Measurements from ENCODE around the gene RFX5. TPM values are rescaled to one million over a fixed set of nuclear protein-coding genes. Genes with fewer than 3 reads are reported as not detected.

The RFX5 gene
- total and polyA plus RNA-seq, 9 of the 15 experiments (the other 6 are each of a cell fraction or from before 2014, with no cell fraction given) = 3.8 to 48.2 (median 32.2) TPM

DNA sequence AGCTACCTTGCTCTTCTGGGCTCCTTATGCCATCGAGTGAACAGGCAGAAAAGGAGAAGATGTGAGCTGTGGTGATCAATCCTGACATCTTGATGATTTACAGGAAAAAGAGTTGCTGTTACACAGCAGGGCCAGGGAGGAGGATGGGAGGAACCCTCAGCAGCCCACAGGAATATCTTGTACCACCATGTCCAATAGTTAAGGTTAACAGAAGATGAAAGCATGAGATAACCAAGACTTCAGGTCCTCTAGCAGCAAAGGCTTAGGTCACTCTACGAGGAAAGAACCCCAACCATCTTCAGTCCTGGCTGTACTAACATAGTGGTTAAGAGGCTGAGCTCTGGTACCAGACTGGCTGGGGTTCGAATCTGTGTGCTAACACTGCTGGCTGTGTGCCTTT is 37.5 kb upstream of the RFX5 start:
- H3K9me1 ChIP-seq (ENCODE audit: control insufficient read depth, insufficient read depth, low read length) = no peaks in the 10 kb centered on the region
- H3K27me3 ChIP-seq (ENCODE audit: control insufficient read depth in 2 of 2, insufficient read depth in 2 of 2, low read length in 2 of 2) = no peaks in the 10 kb centered on the region
- H3K9ac ChIP-seq (ENCODE audit: insufficient read depth in 1 of 2, low read depth in 2 of 2, low read length in 2 of 2) = no peak overlapping the region; a peak in 1 of 4 replicates
- peak in 3 of 4 experiments; percentile 30 to 73 (median 69) for DNase-seq (ENCODE audit: extremely low read depth in 1 of 4, low spot score in 3 of 4)
- peaks cover 14 to 21% of the 10 kb centered on the region in 2 experiments; a peak in 4 of 5 replicates for H3K4me1 ChIP-seq (replicated peaks in 1 of 2; ENCODE audit: control insufficient read depth in 2 of 2, insufficient read depth in 2 of 2, low read length in 2 of 2)
- CTCF ChIA-PET (ENCODE audit: low intra/inter-chr PET ratio) = no interaction called here
- 4% methylated on average over 3 of the region's 3 CpGs for WGBS (ENCODE audit: insufficient coverage, low coverage, missing lambda C conversion rate)
- no peaks in the 10 kb centered on the region for H3K79me2 ChIP-seq (ENCODE audit: control insufficient read depth, insufficient read depth, low read length)
- no peak overlapping the region for H3K27ac ChIP-seq (ENCODE audit: extremely low read depth, low read depth, low read length)
- BruUV-seq (replicated peaks) = no TSS peak
- intact Hi-C loops (cut with micrococcal nuclease) = loop anchor here (10.0 kb wide), 1 partner anchor 190 kb away; the partner anchor contains the start of genes PIP5K1A and VPS72
- peak; percentile 77 for ATAC-seq
- H4K20me1 ChIP-seq (replicated peaks; ENCODE audit: control insufficient read depth, insufficient read depth, low read length) = no peaks in the 10 kb centered on the region
- H2AFZ ChIP-seq (ENCODE audit: low read depth, low read length) = peak overlapping the region; percentile 45; the same call in 1 of the 2 replicates
- no peaks in the 10 kb centered on the region; the same call in 1 of the 2 replicates for H3K9me3 ChIP-seq (replicated peaks; ENCODE audit: control insufficient read depth, insufficient read depth, low read depth, low read length)
- peak overlapping the region; percentile 43; the same call in 1 of the 2 replicates for H3K4me2 ChIP-seq (ENCODE audit: insufficient read depth, low read length)
- H3K4me3 ChIP-seq = no peak overlapping the region
- H3K36me3 ChIP-seq (ENCODE audit: control insufficient read depth, insufficient read depth, low read length) = no peaks in the 10 kb centered on the region
- in situ Hi-C loops (cut with MboI) = no loop called here
- POLR2A ChIA-PET = interaction anchor here (0.5 to 1.6 kb wide), 7 partner anchors 10 to 353 kb away, joined by 3 to 5 read pairs (median 3); no protein-coding TSS in a partner anchor
- FAIRE-seq = peak; percentile 87
- TF ChIP-seq SLC30A9 (CRISPR knock-in tag; IDR thresholded peaks at IDR 0.05) (no peak), HOXB6 (CRISPR knock-in tag; IDR thresholded peaks at IDR 0.05; ENCODE audit: borderline replicate concordance) (no peak), HMGN3 (IDR thresholded peaks at IDR 0.05; ENCODE audit: borderline replicate concordance, extremely low read depth, insufficient read length, low read depth, low read length) (no peak), MEF2D (tag; conservative IDR thresholded peaks at IDR 0.05; ENCODE audit: low read depth) (no peak), POLR3A (IDR thresholded peaks at IDR 0.05; ENCODE audit: borderline replicate concordance, extremely low read depth, insufficient read depth, insufficient read length) (peak; percentile 49), BMI1 (IDR thresholded peaks at IDR 0.05; ENCODE audit: low read length) (no peak), NFE2L1 (tag; IDR thresholded peaks at IDR 0.05; ENCODE audit: borderline replicate concordance, low read depth) (no peak), TEAD4 (IDR thresholded peaks at IDR 0.05; ENCODE audit: low read length) (peak; percentile 65), TEAD4 (CRISPR knock-in tag; IDR thresholded peaks at IDR 0.05; ENCODE audit: borderline replicate concordance) (no peak), ZNF445 (CRISPR knock-in tag; IDR thresholded peaks at IDR 0.05; ENCODE audit: low read depth) (no peak)
- TF ChIP-seq, protein P1, sequence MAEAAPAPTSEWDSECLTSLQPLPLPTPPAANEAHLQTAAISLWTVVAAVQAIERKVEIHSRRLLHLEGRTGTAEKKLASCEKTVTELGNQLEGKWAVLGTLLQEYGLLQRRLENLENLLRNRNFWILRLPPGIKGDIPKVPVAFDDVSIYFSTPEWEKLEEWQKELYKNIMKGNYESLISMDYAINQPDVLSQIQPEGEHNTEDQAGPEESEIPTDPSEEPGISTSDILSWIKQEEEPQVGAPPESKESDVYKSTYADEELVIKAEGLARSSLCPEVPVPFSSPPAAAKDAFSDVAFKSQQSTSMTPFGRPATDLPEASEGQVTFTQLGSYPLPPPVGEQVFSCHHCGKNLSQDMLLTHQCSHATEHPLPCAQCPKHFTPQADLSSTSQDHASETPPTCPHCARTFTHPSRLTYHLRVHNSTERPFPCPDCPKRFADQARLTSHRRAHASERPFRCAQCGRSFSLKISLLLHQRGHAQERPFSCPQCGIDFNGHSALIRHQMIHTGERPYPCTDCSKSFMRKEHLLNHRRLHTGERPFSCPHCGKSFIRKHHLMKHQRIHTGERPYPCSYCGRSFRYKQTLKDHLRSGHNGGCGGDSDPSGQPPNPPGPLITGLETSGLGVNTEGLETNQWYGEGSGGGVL (CRISPR knock-in tag; IDR thresholded peaks at IDR 0.05) = no peak
- TF ChIP-seq, protein P2, sequence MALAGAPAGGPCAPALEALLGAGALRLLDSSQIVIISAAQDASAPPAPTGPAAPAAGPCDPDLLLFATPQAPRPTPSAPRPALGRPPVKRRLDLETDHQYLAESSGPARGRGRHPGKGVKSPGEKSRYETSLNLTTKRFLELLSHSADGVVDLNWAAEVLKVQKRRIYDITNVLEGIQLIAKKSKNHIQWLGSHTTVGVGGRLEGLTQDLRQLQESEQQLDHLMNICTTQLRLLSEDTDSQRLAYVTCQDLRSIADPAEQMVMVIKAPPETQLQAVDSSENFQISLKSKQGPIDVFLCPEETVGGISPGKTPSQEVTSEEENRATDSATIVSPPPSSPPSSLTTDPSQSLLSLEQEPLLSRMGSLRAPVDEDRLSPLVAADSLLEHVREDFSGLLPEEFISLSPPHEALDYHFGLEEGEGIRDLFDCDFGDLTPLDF (CRISPR knock-in tag; IDR thresholded peaks at IDR 0.05) = no peak

Measured in K562 (cell line).